ENCODE measurements around the gene ERF.

- TF ChIP-seq CTCF (conservative IDR thresholded peaks at IDR 0.05; ENCODE audit: low read length) (no peak), EZH2phosphoT487 (IDR thresholded peaks at IDR 0.05; ENCODE audit: borderline replicate concordance, low read depth, low read length) (no peak)
Observed at GRCh38 chr19:42242512-42243409, 12.2 kb downstream of the ERF start, which contains the start of gene GSK3A.
